Activated CD8-positive, alpha-beta memory T cell treated with anti-CD3 and anti-CD28 coated beads, Interleukin-2, amount 50 U/mL, for 1 hour (primary cell): ENCODE measurements around the gene RBMS1.

Source experiments
- DNase-seq: peaks from one replicate; pipeline ENCODE4 v3.0.0-alpha.2; 2020; ENCODE audit errors: extremely low read depth

Gene RBMS1

DNA sequence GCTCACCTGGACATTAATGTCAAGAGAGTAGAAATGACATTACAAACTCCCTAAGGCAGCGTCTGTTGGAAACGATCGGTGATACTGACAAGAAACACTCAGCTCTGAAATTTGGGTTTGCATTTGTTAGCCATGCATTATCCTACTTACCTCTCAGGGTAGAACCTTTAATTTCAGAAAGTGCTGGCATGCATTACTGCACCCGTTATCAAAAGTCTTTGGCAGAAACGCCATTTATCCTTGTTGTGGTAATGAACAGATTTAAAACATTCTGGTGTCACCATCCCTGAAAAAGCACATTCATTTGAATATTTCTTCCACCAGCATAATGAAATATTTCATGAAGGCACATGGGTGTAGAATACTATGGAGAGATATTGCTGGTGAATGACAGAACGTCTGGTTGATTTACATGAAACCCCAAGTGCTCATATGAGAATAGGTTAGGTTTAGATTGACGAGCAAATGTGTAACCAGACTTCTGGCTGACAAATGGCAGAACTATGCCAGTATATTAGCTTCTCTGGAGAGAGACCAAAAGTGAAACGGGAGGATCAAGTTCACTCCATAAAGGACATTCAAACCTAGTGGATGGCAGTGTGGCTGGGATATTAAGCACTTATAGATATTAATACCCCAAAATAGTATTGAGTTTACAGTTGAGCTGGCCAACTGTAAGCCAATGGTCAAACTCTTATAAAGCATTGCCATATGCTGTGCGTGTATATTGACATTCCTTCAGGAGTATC is 240.0 kb downstream of the RBMS1 start:
- DNase-seq: no peak

DNA sequence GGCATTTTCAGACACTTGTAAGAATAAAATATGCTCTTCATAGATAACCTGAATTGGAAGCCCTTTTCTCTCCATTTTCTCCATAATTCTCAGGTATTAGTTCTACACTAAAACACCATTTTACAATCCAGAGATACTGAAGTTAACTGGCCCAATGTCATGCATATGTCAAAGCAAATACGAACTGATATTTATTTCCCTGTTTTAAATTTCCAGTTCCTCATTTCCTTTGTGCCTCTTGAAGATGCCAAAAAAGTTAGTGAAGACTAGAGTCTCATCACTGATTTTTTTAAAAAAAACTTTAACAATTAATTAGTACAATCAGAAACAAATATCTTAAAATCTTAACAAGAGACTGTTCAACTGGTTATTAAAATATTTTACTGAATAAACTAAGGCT is 240.7 kb downstream of the RBMS1 start:
- DNase-seq: no peak

DNA sequence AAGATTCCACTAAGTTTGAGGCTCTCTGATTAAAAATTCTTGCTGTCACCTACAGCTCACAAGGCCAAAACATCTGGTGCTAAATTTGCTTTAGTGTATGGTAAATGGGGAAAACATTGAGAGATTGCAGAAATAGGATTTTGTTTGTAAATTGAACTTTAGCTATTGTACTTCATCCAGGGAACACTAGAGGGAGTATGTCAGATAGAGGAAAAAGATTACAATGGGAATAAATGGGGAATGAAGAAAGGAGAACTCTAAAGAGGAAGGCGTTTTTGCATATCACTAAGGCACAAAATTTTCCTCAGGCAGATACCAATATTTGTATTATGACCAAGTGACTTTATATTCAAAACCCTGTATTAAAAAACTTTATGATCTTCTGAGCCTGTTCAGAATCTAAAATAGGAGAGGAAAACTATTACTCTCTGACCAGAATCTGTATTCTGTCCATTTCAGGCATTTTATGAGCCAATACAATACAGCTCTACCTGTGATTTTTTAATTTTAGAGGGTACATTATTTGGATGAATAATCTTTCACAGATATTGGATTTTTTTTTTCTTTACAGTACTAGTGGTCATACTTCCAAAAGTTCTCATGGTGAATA is 241.2 kb downstream of the RBMS1 start:
- no peak for DNase-seq

- no peak for DNase-seq
Measured at GRCh38 chr2:160251569-160251968, 242.0 kb downstream of the RBMS1 start.

DNA sequence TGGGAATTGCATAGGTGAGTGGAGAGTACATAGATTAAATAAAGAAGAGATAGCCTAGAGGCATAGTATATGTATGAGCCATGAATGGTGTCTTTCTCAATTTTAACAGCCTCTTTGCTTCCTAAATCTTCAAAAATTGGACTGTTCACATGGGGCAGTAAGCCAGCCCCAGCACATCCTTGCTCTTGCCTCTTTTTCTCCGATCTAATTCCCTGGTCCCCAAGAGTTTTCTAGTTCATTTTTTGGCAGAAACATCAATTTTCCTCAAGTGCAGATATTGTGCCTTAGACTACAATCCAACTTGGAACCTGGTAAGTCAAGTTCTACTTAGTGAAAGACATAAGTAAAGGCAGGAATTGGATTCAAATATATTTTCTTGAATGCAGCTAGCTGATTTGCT is 243.7 kb downstream of the RBMS1 start:
- no peak for DNase-seq

DNA sequence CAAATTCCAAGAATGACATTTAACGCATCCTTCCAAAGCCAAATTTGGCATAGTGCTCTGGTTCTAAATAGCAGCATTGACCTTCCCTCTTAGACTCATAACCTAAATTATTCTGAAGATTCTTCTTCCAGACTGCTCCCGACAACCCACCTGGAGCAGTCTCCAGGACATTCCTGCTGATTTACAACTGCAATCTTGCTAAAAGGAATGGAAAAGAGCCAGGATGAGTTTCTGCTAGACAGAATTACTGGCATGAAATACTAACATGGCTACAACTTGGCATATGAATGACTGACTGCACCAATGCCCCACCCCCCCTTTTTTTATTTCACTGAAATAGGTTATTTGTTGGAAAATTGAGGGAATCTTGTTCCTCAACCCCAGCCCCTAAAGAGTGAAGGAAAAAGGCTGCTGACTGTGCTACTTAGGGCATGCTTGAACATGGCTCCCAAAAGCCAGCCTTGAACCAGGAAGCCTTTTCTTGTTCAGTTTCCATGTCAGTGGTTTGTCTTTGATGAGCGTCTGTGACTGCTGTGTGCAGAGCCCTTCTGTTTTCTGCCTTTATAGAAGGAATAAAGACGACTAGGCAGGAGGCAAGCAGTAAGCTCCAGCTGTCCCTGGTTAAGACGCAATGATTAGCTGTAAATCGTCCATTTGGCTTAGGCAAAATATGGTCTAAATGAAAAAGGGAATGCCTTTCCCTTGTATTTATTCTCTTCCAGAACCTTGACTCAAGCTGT is 246.1 kb downstream of the RBMS1 start:
- DNase-seq: no peak

DNA sequence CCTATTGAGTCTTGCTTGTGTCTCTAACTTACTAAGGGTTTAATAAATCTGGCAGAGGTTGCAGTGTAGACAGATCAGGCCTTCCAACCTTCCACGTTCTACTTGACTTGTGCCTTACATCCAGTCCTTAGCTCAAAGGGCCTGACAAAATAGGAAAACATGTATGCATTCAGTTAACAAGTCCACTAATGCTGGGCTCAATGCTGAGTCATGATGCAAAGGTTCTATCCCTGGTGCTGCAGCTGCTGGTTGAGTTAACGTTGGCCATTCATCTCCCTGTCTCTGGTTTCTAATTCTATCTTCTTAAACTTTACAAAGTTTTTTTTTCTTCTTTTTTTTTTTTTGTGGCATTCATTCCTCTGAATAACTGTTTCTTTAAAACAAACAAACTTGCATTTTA is 247.3 kb downstream of the RBMS1 start:
- no peak for DNase-seq

- DNase-seq: no peak
Measured at GRCh38 chr2:160245614-160246155, 247.9 kb downstream of the RBMS1 start.

DNA sequence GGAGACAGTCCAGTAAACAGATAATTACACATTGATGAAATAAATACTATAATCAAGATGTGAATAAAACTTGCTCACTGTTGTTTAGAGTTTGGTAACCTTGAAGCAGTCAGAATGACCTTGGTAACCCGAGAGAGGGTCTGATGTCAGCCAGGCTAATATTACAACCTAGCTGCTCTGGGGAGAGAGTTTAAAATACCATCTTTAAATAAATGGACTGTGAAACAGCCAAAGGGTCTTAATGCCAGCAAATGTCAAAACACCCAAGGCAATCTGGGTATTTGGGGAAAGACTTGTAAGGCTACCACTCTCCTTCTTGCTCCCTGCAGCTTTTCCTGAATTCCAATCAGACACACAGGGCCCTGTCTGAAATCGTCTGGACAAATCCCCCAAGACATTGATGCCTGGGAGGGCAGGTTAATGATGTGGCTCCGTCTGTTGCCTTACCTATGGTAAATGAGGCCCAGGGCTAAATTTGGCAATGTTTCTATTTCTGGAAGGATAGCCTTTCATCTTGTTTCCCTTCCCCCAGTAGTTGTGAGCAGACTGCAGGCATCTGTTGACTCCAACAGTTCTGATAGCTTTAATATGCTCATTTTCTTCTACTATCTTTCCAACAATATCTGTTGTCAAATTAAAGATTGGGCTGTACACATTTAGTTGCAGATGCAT is 250.6 kb downstream of the RBMS1 start:
- no peak for DNase-seq

DNA sequence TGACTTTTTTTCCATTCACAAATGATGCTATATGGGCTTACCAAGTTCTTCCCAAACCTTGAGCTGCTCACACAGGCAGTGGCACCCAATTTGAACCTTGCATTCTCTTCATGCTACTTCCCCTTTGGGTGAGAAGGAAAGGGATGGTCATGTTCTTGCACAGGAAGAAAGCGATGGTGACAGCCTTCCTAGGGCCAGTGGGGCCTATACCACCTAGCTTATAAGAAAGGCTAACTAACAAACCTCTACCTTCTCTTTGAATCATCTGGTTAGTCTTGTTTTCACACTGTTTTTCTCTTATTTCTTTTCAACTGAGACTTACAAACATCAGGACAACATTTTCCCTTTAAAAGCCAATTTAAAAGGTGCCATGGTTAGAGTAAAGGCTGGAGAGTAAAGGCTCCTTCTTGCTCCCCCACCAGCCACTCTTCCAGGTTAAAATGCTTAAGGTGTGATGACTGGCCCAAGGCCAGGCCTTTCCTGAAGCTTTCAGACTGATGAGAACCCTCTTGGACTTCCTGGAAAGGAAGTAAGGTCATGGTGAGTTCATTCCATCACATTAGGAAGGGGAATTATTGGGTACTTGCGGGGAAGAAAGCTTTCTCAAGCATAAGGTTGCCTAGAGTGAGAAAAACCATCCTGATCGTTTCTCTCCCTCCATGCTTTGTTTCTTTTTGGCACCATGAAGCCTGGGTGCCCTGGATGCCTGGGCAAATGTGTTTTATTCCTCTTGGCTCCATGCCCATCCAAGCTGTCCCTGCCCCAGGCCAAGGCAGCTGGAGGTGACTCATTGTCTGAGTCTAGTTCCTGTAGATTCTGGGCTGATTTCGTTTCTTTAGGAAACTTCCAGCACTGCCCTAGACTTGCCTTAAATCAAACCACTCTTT is 252.1 kb downstream of the RBMS1 start:
- no peak for DNase-seq

- no peak for DNase-seq
Measured at GRCh38 chr2:160239436-160239835, 254.2 kb downstream of the RBMS1 start.

- DNase-seq: no peak
Measured at GRCh38 chr2:160238392-160238791, 255.2 kb downstream of the RBMS1 start.

DNA sequence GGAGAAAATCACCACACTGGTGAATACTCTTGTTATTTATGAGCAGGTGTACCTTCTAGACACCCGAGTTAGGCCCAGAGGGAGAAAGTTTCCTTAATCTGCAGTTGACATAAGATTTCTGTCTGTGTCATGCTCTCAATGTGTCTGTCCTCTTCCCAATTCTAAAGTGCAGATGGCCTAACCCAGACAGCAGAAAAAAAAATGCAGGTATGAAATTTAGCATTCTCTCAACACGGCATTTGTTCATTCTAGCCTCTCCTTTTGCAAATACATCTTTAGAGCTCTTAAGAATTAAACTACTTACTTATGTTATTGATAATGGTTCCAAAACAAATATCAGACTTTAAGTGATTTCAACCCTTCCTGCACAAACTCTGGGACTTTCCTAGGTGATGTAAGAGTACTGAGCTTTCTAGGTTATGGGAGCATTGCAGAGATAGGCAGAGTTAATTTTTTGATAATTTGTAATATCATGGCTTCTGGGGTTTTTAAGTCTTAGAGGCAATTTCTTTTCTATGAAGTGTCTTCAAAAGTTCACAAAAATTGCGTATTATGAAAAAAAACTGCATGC is 260.6 kb downstream of the RBMS1 start:
- no peak for DNase-seq

GRCh38 chr2:160229591-160229990 is 264.0 kb downstream of the RBMS1 start:
- no peak for DNase-seq

DNA sequence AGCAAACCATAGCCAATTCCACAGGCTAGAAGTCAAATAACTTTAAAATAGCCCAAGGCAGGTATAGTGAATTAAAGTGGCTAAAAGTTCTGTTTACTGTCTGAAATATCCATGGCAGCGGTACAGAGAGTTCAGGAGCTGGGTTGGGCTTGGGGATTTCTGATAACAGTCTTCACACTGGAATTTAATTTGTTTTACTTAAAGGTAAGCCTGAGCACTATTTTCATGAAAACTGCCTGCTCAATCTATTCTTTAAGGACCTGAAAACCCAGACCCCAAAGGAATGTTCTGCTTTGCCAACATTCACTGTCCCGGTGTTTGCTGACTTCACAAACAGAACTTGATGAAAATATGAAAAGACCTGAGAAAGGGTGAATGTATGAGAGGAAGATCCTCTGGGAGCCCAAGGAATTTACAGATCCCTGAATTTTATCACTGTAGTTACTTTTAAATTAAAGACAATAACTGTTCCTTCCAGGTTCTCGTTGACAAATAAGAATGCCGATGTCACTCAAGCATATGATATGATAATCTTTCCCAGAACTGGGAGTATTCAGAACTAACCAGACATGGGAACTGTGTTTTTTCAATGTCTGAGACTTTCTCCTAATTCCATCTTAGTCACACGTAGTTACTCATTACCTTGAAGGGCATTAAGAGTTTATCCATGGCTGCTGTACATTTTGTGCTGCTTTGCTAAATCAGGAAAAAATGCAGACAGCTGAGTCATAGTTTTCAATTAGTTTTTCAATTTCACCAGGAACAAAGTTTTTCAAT is 265.3 kb downstream of the RBMS1 start:
- no peak for DNase-seq

- no peak for DNase-seq
Measured at GRCh38 chr2:160227293-160227915, 266.2 kb downstream of the RBMS1 start.

DNA sequence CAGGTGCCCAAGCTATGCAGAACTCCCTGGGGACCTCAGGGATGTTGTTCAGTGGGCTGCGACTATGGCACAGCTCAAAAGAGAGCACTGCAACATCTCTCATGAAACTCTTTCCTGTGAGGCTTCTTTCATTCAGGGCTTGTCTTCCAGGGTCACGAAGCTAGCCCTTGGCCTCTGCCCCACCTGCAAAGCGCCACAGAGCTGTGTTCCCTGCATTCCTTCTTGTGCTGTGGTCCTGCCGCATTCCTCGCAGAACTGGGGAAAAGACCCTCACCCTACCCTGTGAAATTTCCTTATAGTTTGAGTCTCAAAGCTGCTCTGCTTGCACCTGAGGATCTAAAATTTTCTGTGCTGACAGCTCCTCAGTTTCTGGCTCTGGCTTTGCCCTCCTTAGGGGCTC is 267.2 kb downstream of the RBMS1 start:
- no peak for DNase-seq

- no peak for DNase-seq
Measured at GRCh38 chr2:160225722-160226121, 267.9 kb downstream of the RBMS1 start.

GRCh38 chr2:160224507-160224906 is 269.1 kb downstream of the RBMS1 start:
- no peak for DNase-seq

- no peak for DNase-seq
Measured at GRCh38 chr2:160224060-160224459, 269.5 kb downstream of the RBMS1 start.
